RKO (cell line): ENCODE measurements around the gene MID1IP1.

Experiments used
- DNase-seq: peaks from one replicate; pipeline ENCODE4 v3.0.0-alpha.2; 2016; ENCODE audit warnings: low spot score

MID1IP1 gene, protein sequence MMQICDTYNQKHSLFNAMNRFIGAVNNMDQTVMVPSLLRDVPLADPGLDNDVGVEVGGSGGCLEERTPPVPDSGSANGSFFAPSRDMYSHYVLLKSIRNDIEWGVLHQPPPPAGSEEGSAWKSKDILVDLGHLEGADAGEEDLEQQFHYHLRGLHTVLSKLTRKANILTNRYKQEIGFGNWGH

GRCh38 chrX:38800981-38801845, at the start of gene MID1IP1:
TSS of gene MID1IP1 (plus strand) at chrX:38801459. CDS start at chrX:38804947, 3,488 bp downstream.
- DNase-seq = peak; percentile 89

GRCh38 chrX:38754102-38754790, 47.0 kb upstream of the MID1IP1 start:
- DNase-seq = peak; percentile 55

DNA sequence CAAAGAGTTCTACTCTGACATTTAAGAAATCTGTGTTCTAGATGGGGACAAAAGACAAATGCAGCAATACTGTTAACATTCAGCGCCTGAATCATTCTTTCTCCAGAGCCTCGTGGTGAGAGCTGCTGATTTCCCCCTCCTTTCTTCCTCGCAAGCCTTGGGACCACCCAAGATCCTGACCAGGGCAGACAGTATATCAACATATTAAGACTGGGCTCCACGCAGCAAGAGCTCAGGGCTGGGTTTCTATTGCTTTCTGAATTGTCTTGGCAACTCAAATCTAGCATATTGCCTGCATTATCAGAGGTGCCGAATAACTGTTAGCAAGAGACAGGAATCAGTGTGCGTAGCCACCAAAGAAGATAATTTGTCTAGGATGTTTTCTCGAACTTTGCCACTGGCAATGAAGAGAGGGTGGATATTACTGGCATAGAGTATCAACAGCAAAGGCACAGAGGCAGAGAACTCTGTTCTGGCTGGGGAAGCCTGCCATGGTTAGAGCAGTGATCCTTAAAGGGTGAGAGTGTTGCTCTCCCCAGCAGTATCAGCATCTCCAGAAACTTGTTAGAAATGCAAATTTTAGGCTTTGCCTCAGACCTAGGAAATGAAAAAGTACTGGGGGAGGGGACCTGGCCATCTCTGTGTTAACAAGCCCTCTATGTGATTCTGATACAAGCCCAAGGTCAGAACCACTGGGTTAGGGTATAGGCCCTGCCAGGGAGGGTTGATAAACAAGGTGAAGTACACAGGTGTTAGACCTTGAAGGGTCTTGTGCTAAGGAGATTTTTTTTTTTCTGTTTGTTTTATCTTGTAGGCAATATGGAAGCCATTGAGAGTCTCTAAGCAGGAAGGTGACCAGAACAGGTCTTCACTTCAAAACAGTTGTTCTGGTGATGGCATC, 46.2 kb upstream of the MID1IP1 start:
- DNase-seq = no peak

DNA sequence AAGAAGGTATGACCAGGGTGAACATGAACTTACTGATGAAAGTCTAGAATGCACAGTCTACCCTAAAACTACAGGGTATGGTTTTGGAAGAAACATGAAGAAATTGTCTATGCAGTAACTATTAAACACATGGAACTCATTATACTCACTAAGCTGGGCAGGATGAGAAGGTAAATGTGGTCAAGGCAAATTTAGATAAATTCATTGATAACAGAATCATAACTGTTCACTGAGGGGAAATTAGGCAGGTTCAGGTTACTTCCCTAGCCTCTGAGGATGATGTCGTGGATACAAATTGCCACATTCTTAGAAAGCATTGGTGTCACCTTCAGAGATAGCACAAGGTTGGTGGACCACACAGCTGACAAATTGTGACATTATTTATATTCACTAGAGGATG, 40.4 kb upstream of the MID1IP1 start:
- no peak for DNase-seq

DNA sequence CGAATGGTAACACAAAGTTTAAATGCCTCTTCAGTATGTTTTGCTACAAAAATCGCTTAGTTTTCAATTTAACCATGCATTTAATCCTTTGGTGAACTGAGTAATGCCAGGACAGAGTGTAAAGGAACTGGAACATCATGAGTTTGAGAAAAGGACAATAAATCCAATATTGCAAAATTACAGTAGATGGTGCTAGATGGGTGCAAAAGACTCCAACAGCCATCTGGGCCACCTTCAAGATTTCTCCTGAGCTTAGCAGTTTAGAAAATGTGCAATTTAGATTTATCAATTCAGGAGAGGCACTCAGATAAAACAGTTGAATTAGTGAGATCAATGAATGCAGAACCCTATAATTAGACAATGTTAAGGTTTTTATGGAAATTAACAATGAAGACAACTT, 33.2 kb upstream of the MID1IP1 start:
- peak; percentile 38 for DNase-seq

DNA sequence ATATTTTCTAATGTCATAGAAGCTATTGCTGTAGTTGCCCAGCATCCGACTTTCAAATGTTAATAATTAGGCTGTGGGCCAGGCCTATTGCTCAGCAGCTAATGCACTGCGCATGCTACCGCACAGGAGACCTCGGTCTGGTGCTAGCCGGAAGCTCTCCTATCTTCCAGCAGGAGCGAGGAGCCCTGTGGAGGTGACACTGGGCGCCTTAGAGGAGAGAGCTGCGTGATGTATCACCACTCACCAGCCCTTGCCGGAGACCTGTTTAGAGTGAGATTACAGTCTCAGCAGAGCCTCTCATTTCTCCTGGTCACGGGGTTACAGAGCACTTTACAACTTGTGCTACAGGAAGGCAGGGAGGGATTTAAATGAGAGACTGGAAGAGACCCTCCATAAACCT, 31.1 kb upstream of the MID1IP1 start:
- no peak for DNase-seq

DNA sequence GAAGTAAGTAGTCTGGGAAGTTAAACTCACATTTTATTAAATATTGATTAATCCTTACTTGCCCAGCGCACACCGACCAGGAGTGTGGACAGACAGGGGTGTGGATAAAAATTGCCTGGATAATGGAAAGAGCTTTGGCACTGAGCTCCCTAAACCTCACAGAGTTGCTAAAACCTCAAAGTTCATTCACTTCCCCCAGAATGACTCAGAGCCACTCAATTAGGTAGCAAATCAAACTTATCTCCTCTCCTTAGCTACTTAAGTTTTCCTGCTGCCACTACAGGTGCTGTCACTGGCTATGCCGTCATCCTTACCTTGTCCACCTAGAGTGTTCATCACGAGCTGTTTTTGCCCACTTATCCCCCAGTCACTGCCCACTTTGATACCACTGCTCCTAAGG, 27.0 kb upstream of the MID1IP1 start:
- DNase-seq = no peak

DNA sequence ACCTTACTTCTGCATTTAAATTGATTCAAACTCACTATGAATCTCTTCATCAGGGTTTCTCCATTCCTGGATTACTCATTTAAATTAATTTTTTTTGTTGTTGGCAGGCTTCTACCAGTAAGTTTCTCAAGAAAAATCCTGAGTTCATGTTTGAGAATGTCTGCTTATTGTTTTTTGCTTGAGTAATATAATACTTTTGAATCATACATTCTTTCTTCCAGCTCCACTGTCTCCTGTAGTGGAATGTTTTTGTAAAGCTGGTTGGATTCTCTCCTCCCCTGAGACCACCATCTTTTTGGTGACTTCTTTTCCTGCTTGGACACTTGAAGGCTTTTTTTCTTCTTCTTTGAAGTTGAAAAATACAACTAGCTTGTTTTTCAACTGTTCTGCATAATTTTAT, 4.3 kb upstream of the MID1IP1 start:
- DNase-seq = no peak

GRCh38 chrX:38798956-38799355, 2.3 kb upstream of the MID1IP1 start:
- DNase-seq = no peak

DNA sequence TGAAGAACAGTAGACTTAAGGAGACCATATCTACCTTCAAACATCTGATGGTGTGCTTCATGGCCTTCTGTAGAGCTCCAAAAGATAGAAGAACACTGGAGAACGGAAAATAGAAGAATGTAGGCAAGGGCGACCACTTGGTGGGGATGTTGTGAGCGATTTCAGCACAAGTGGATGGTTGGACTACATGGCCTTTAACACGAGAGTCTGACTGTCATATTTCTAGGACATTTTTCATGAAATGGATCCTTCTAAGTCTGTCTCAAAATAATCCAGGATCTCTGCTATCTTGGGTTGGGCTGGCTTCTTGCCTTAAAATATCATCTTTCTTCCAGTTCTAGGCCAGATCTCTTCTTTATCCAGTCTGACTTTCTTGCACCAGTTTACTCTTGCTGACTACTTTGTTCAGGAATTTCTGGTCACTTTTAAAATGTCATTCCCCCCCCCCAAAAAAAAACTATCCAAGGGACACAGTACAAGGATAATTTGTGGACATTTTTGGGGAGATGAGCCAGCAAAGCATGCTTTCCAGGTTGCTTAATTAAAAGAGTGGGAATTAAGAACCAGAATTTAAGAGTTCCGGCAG, 1.2 kb upstream of the MID1IP1 start:
- no peak for DNase-seq

GRCh38 chrX:38803243-38803587, 2.0 kb downstream of the MID1IP1 start:
- DNase-seq = no peak

DNA sequence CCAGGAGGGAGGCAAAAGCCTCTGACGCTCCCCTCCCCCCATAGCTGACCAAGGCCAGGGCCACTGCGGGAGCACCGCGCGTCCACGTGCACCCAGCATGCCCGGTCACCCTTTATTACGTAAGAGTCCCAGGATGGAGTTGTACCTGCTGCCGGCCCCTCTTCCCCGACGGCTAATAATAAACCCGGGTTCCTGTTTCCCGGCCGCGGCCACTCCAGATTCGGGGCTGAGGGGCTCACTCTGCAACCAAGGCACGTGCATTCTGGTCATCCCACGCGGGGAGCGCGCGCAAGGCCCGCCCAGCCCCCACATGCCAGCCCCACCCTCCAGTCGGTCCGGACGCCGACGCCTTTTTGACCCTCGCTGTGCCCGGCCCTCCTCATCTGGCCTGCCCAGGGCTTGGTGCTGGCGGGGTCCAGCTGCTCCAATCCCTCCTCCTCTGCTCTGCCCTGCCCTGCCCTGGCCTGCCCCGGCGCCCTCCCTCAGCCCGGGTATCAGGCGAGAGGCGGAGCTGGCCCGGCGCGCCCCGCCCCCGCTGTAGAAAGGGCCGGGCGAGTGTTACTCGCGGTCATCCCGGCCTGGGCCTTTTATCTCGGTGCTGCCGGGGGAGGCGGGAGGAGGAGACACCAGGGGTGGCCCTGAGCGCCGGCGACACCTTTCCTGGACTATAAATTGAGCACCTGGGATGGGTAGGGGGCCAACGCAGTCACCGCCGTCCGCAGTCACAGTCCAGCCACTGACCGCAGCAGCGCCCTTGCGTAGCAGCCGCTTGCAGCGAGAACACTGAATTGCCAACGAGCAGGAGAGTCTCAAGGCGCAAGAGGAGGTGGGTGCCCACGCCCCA, 2.6 kb downstream of the MID1IP1 start:
- DNase-seq = peak; percentile 85

- DNase-seq = no peak
These were observed 3.1 kb downstream of the MID1IP1 start for GRCh38 chrX:38804432-38804681.

- no peak for DNase-seq
These were observed 3.6 kb downstream of the MID1IP1 start for GRCh38 chrX:38804682-38805431.

DNA sequence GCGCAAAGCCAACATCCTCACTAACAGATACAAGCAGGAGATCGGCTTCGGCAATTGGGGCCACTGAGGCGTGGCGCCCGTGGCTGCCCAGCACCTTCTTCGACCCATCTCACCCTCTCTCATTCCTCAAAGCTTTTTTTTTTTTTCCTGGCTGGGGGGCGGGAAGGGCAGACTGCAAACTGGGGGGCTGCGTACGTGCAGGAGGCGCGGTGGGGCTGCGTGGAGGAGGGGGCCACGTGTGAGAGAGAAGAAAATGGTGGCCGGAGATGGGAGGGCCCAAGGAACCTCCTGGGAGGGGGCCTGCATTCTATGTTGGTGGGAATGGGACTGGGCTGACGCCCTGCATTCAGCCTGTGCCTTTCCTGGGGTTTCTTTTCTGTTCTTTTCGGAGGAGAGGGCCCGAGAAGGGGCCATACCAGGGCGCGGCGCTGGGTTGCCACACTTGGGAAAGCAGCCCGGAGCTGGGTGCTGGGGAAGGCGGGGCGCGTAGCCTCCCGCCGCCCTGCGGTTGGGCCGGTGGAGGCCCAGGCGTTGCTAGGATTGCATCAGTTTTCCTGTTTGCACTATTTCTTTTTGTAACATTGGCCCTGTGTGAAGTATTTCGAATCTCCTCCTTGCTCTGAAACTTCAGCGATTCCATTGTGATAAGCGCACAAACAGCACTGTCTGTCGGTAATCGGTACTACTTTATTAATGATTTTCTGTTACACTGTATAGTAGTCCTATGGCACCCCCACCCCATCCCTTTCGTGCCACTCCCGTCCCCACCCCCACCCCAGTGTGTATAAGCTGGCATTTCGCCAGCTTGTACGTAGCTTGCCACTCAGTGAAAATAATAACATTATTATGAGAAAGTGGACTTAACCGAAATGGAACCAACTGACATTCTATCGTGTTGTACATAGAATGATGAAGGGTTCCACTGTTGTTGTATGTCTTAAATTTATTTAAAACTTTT, 4.5 kb downstream of the MID1IP1 start:
- DNase-seq = peak; percentile 61

DNA sequence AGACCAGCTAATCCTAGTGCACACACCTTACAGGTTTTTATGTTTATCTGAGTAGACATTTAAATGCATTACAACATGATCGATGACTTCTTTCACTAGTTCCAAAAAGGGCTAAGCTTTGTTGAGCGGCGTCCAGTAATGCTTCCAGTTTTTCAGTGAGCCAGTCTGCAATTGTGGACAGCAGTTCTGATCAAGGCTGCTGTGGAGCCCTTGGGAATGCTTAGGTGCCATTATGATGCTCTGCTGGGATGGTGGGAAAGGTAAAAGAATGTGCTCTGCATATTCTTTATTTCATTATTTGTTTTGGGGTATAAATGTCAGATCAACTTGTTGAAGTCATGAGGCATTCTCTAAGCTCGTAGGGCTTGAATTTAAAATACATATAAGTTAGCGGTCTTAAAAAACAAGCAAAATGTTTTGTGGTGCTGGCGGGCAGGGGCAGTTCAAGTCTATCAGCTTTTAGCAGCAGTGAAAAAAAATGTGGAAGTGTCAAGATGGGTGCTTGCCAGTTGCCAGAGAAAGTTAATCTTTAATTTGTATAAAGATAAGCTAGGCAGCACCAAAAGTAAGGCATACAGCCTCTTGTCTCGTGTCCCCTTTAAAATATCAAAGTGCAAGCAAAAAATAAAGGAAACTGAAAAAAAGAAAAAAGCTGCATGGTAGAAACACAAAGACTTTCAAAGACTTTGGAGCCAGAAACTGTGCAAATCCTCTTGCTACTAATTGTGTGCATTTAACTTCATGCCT, 5.8 kb downstream of the MID1IP1 start:
- no peak for DNase-seq

GRCh38 chrX:38807873-38808272, 6.6 kb downstream of the MID1IP1 start:
- no peak for DNase-seq

- no peak for DNase-seq
These were observed 10.4 kb downstream of the MID1IP1 start for GRCh38 chrX:38811515-38812243.
